Astrocyte of the cerebellum (primary cell): Measurements from ENCODE around the gene CARMIL1.

ENCODE experiments used
- DNase-seq: peaks from one replicate; pipeline ENCODE4 v3.0.0-alpha.2; 2011; ENCODE audit warnings: low read depth
- H3K4me3 ChIP-seq: 2 replicates; pipeline ENCODE4 v1.5.1; 2011; ENCODE audit warnings: mild to moderate bottlenecking, low read depth, low read length, moderate library complexity
- in situ Hi-C: cut with HindIII; loops from 2 replicates; pipeline ENCODE4 v1.10.0; 2017; ENCODE audit warnings: low sequenced_read_pairs
- TF ChIP-seq, protein P1 (sequence below): IDR thresholded peaks from 2 replicates; pipeline ENCODE4 v1.5.1; 2012; ENCODE audit warnings: low read length, low read depth, moderate library complexity, mild to moderate bottlenecking; ENCODE audit errors: missing control alignments

CARMIL1 gene

DNA sequence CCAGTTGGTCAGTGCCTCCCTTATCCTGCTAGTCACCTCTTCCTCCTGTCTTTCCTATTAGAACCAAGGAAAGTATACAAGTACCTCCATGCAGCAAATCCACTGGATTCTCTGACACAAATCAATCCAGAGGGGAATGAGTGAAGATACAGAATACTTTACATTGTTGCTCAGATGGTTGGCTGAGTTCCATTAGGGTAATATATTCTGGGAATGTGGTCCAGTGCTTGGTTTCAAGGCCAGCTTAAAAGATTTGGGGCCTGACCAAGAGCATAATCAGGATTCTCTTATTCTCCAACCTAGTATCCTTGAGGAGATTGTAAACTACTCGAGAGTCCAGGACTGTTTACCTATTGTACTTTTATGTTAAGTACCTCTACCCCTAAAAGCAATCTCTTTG is 23.0 kb downstream of the CARMIL1 start:
- no peak for DNase-seq
- in situ Hi-C loops, result no loop called here
- TF ChIP-seq, protein P1, sequence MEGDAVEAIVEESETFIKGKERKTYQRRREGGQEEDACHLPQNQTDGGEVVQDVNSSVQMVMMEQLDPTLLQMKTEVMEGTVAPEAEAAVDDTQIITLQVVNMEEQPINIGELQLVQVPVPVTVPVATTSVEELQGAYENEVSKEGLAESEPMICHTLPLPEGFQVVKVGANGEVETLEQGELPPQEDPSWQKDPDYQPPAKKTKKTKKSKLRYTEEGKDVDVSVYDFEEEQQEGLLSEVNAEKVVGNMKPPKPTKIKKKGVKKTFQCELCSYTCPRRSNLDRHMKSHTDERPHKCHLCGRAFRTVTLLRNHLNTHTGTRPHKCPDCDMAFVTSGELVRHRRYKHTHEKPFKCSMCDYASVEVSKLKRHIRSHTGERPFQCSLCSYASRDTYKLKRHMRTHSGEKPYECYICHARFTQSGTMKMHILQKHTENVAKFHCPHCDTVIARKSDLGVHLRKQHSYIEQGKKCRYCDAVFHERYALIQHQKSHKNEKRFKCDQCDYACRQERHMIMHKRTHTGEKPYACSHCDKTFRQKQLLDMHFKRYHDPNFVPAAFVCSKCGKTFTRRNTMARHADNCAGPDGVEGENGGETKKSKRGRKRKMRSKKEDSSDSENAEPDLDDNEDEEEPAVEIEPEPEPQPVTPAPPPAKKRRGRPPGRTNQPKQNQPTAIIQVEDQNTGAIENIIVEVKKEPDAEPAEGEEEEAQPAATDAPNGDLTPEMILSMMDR, result no peak
- no peak overlapping the region for H3K4me3 ChIP-seq

DNA sequence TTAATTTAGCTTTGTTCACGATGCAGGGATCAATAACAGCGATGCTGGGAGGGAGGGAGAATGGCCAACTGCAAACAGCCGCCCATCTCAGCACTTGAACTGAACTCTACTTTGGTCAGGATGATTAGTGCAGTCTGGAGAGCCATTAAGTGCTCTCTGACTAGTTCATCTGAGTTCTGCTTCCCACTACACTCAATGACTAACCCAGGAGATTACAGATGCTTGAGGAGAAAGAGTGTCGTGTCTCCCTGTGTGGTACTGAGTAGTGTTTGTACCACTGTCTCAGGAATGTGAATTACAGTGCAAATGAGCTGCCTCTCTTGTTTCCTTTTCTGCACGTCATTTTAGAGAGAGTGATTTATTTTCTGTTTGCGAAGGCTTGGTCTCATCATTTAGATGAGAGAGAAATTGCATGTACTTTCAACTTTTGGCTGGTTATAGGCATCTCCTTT is 23.5 kb downstream of the CARMIL1 start:
- no peak overlapping the region for H3K4me3 ChIP-seq
- in situ Hi-C loops, result no loop called here
- TF ChIP-seq, protein P1, result no peak
- DNase-seq, result no peak

DNA sequence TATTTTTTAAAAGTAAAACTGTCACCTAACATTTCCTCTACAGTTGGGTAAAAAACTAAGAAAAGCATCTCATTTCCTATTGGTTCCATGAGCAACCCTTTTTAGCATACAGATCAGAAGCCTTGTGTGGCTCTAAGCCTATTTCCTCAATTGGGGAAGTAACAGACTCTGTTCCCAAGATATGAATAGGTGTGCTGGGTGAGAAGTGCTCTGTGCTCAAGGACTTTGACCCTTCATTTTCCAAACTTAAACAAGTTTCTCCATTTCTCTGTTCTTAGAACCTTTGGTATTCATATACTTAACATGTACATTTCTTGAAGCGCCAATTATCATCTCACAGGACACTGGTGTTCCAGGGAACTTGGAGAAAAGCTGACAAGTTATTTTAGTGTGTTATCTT is 24.1 kb downstream of the CARMIL1 start:
- no peak for DNase-seq
- no peak overlapping the region for H3K4me3 ChIP-seq
- TF ChIP-seq, protein P1, result no peak
- in situ Hi-C loops, result no loop called here

DNA sequence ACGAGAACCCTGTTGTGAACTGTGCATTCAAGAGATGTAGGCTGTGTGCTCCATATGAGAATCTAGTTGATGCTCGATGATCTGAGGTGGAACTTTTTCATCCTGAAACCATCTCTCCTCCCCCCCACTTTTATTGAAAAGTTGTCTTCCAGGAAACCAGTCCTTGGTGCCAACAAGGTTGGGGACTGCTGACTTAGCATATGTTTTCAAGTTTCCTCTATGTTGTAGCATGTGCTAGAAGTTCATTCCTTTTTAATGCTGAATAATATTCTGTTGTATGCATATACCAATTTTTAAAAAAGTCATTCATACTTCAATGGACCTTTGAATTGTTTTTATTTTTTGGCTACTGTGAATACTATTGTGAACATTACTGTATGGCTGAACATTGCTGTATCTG is 27.2 kb downstream of the CARMIL1 start:
- in situ Hi-C loops, result no loop called here
- no peak overlapping the region for H3K4me3 ChIP-seq
- DNase-seq, result no peak
- TF ChIP-seq, protein P1, result no peak

DNA sequence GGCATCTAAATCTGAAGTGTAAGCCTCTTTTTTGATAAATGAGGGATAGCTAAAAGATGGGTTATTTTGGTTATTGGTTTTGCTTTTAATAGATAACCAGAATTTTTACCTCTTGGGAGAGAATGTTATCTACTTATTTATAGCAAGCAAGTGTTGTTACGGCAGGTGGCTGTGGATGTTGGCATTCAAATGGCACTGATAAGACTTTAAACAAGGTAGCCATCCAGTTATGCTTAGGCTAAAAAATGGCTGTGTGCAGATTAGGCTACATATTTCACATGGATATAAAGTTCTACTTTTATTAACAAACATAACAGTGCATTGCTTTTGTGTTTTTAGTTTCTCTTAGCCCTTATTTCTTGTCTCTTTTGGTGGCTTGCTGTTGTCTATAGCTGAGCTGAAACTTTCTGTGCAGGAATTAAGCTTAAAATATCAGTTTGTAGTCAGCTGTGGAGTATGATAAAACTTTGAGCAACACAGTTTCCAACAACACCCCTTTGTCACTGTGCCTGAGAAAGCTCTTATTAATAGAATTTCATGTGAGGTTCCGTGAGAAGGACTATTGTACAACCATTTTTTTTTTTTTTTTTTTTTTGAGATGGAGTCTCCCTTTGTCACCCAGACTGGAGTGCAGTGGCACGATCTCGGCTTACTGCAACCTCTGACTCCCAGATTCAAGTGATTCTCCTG is 28.8 kb downstream of the CARMIL1 start:
- in situ Hi-C loops, result no loop called here
- H3K4me3 ChIP-seq, result no peak overlapping the region
- TF ChIP-seq, protein P1, result no peak
- no peak for DNase-seq

DNA sequence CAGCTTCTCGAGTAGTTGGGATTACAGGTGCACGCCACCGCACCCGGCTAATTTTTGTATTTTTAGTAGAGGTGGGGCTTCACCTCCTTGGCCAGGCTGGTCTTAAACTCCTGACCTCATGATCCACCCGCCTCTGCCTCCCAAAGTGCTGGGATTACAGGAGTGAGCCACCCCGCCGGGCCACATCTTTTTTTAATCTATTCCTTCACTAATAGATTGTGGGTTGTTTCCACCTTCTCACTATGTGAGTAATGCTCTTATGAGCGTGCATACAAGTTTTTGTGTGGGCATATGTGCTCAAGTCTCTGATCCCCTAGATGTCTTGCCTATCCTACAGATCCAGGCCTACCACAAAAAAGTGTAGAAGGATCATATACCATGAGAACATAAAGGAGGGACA is 30.7 kb downstream of the CARMIL1 start:
- no peak for DNase-seq
- in situ Hi-C loops, result no loop called here
- no peak overlapping the region for H3K4me3 ChIP-seq
- TF ChIP-seq, protein P1, result no peak

DNA sequence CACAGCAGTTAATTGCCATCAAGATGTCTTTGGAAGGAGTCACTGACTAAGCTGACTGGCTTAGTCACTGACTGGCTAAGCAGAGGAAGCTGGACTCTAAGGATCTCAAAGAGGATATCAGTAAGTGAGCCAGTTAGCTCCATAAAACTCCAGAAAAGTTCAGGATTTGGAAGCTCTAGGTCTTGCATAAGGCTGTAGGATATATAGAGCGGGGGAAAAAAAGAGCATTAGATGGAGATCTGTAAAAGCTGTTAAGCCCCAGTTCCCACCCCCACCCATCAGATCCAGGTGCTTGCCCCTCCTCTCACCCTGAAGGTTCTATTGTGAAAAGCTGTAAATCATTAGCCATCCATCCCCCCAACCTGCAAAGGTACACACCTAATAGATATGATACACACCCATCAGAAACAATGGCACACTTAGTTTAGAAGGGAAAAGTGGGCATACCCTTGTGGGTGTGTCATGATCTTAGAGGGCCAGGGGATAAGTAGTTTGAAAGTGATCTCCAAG is 32.2 kb downstream of the CARMIL1 start:
- TF ChIP-seq, protein P1, result no peak
- in situ Hi-C loops, result no loop called here
- DNase-seq, result no peak
- H3K4me3 ChIP-seq, result no peak overlapping the region
